ENCODE results near the gene ATP1B1.

Gene ATP1B1

DNA sequence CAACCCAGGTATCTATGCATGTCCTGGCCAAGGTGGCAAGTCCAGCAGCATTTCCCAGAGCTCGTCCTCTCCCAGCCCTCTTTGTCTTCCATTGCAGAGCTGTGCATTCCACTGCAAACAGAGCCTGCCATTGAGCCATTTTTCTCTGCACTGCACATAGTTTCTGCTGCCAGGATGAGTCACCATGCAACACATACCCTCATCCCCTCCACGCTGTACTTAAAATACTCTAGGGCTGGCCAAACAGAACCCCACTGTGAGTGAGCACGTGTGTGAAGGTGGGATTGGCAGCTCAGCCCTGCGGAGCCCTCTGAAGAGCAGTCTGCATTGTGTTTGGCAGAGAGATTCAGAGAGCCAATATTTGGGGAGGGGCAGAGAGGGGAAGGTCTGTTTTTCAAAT is 3.9 kb upstream of the ATP1B1 start:
- DNase-seq (ENCODE audit: low read depth): no peak
- H3K4me3 ChIP-seq (ENCODE audit: control insufficient read depth, low read depth, low read length): no peak overlapping the region
- TF ChIP-seq, protein P1, sequence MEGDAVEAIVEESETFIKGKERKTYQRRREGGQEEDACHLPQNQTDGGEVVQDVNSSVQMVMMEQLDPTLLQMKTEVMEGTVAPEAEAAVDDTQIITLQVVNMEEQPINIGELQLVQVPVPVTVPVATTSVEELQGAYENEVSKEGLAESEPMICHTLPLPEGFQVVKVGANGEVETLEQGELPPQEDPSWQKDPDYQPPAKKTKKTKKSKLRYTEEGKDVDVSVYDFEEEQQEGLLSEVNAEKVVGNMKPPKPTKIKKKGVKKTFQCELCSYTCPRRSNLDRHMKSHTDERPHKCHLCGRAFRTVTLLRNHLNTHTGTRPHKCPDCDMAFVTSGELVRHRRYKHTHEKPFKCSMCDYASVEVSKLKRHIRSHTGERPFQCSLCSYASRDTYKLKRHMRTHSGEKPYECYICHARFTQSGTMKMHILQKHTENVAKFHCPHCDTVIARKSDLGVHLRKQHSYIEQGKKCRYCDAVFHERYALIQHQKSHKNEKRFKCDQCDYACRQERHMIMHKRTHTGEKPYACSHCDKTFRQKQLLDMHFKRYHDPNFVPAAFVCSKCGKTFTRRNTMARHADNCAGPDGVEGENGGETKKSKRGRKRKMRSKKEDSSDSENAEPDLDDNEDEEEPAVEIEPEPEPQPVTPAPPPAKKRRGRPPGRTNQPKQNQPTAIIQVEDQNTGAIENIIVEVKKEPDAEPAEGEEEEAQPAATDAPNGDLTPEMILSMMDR (IDR thresholded peaks at IDR 0.05; ENCODE audit: control insufficient read depth, insufficient read depth, low read depth, low read length, missing control alignments): no peak

DNA sequence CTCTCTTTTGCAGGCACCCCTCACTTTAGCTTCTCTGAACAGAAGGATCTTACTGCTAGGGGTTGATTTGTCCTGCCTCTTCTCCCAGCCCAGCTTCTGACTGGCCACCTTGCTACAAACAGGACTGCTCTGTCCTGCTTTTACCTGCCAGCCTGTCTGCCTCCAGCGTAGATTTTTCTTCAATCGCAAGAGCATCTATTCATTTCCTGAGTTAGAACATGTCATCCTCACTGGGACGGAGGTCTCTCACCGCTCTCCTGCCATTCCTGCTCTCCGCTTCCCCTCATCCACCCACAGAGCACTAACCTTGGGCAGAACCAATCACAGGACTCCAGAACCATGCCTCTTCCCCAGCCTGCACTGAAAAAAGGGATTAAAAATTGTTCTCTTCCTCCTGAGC is 3.5 kb upstream of the ATP1B1 start:
- TF ChIP-seq, protein P1 (IDR thresholded peaks at IDR 0.05; ENCODE audit: control insufficient read depth, insufficient read depth, low read depth, low read length, missing control alignments): no peak
- H3K4me3 ChIP-seq (ENCODE audit: control insufficient read depth, low read depth, low read length): no peak overlapping the region
- DNase-seq (ENCODE audit: low read depth): no peak

DNA sequence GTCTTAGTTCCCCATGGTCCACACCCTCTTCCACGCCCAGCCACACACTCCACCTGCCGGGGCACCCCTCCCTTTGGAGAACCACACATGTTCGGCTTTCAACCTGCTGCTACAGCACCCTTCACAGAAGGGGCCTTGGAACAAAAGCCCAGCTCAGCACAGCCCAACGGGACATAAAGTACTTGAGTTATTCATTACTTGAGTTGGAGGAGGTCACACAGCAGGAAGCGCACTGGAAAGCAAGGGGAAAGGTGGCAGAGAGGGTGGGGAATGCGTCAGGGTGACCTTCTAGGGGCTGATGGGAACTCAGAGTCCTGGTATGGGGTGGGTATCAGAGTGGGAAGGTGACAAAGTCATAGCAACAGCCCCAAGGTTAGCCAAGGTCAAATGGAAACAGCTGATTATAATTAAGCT is 3.0 kb upstream of the ATP1B1 start:
- TF ChIP-seq, protein P1 (IDR thresholded peaks at IDR 0.05; ENCODE audit: control insufficient read depth, insufficient read depth, low read depth, low read length, missing control alignments): no peak
- no peak for DNase-seq (ENCODE audit: low read depth)
- no peak overlapping the region for H3K4me3 ChIP-seq (ENCODE audit: control insufficient read depth, low read depth, low read length)

DNA sequence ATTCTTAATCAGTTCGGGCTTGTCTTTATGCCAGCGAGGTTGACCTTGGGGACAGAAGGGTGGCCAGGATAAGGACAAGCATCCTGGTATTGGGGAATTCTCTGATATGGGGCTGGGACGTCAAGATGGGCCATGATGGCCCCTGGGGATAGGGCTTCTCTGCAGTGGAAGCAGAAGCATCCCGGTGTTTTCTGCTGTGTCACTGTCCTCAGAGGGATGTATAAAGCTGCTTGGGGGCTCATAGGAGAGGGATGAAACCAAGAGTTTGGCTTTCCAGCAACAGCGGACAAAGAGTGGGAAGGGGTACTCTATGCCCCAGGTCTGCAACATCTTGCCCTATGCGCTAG is 1.4 kb upstream of the ATP1B1 start:
- no peak overlapping the region for H3K4me3 ChIP-seq (ENCODE audit: control insufficient read depth, low read depth, low read length)
- no peak for DNase-seq (ENCODE audit: low read depth)
- TF ChIP-seq, protein P1 (IDR thresholded peaks at IDR 0.05; ENCODE audit: control insufficient read depth, insufficient read depth, low read depth, low read length, missing control alignments): no peak

DNA sequence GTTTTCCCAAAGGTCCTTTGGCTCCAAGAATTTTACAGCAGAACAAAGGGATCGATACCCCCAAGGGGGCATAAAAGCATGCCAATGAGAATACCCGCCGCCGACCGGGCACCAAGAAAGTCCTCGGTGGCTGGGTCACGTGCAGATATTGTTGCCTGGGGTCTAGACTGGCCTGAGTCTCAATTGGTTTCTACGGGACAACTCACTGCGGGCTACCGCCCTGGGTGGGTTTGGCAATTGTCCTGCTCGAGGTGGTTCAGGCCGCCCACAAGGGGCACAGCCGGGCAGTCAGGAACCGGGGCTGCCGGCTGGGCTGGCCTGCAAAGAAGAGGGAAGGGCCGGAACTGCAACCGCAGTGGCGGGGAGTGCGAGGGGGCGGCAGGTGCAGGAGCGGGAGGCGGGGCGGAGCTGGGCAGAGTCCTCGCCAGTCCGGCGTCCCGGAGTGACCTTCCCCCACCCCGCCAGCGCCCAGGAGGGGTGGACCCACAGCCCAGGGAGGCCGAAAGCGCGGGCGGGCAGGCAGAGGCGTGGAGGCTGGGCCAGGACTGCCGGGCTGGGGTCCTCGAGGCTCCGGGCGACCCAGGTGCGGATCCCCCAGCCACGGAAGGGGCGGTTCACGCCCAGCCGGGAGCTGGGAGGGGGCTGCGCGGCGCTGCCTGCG is 926 bp upstream of the ATP1B1 start:
- TF ChIP-seq, protein P1 (IDR thresholded peaks at IDR 0.05; ENCODE audit: control insufficient read depth, insufficient read depth, low read depth, low read length, missing control alignments): no peak
- DNase-seq (ENCODE audit: low read depth): no peak
- H3K4me3 ChIP-seq (ENCODE audit: control insufficient read depth, low read depth, low read length): peak overlapping the region; percentile 89

DNA sequence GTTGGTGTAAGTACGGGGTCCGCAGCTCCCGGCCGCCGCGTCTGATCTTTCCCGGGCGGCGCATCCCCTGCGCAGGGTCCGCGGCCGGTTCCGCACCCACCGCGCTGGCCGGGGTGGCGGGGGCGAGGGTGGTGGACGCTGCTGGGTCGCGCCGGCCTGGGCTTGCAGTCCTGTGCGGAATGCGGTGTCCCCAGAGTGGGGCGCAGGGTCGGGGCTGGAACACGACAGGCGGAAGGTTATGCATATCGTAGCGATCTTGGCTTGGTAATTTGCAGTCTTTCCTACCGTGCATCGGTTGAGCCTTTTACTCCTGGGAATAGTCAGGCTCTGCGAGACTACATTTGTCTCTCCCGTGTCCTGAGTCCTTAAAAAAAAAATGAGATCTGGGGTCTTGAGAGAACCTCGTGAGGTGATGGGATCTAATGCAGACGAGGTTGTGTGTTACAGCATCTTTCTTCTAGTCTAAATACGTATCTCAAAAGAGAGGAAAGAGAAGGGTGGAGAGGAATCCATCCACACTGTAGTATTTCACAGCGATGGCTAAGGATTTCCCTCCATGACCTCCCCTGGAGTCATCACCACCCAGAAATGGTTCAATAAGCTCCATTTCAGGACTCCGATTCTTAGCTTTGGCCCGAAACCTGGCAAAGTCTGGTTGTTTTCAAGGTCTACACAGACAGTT is 572 bp downstream of the ATP1B1 start:
- DNase-seq (ENCODE audit: low read depth): no peak
- H3K4me3 ChIP-seq (ENCODE audit: control insufficient read depth, low read depth, low read length): peak overlapping the region; percentile 89
- TF ChIP-seq, protein P1 (IDR thresholded peaks at IDR 0.05; ENCODE audit: control insufficient read depth, insufficient read depth, low read depth, low read length, missing control alignments): no peak

All from AG09309 (cell line).